OCI-LY3 (cell line): ENCODE data around the gene PPP2R2D.

ENCODE experiments used
- EZH2phosphoT487 ChIP-seq: fragments of 200-600 bp; shearing (Covaris generic); IDR thresholded peaks from 2 replicates; pipeline ENCODE4 v1.6.1; 2018; ENCODE audit warnings: antibody characterized with exemption, mixed run types, low read depth
- TF ChIP-seq, protein P1 (sequence below): fragments of 200-600, 300-600 bp; sonication (generic); IDR thresholded peaks from 2 replicates; pipeline ENCODE4 v1.5.1; 2014; ENCODE audit warnings: antibody characterized with exemption, low read length, low read depth

DNA sequence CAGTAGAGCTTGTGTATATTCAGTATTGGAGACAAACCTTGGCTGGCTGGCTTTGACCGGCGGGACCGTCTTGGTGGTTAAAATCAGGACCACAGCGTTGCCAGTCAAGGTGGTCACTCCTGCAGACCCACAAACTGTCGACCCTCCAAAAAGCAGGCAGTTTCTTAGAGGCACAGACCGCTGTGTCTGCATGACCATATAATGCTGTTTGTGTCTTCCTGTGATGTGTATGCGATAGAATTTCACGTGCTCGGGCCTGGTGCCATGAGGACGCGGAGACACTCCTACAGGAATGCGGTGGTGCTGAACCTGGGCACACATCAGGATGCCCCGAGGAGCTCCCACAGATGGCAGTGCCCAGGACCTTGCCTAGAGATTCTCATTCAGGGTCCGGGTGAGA is 46.1 kb downstream of the PPP2R2D start:
- TF ChIP-seq, protein P1, sequence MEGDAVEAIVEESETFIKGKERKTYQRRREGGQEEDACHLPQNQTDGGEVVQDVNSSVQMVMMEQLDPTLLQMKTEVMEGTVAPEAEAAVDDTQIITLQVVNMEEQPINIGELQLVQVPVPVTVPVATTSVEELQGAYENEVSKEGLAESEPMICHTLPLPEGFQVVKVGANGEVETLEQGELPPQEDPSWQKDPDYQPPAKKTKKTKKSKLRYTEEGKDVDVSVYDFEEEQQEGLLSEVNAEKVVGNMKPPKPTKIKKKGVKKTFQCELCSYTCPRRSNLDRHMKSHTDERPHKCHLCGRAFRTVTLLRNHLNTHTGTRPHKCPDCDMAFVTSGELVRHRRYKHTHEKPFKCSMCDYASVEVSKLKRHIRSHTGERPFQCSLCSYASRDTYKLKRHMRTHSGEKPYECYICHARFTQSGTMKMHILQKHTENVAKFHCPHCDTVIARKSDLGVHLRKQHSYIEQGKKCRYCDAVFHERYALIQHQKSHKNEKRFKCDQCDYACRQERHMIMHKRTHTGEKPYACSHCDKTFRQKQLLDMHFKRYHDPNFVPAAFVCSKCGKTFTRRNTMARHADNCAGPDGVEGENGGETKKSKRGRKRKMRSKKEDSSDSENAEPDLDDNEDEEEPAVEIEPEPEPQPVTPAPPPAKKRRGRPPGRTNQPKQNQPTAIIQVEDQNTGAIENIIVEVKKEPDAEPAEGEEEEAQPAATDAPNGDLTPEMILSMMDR, result no peak
- no peak for TF ChIP-seq EZH2phosphoT487
